Endometrial microvascular endothelial cells (primary cell): ENCODE results near the gene CSMD2. TPM values are rescaled to one million over a fixed set of nuclear protein-coding genes. Genes with fewer than 3 reads are reported as not detected.

Experiments used
- in situ Hi-C: cut with HindIII; loops from 2 replicates; pipeline ENCODE4 v1.10.0; 2017; ENCODE audit warnings: low sequenced_read_pairs, low pct_unique_long_range_greater_than_20kb; ENCODE audit errors: inconsistent ontology term
- total RNA-seq: library from RNA; depleted of rRNA; stranded (reverse); fragments of >200 nt; gene quantifications from one replicate; pipeline ENCODE4 v1.2.3, GENCODE V29; 2015; ENCODE audit errors: inconsistent ontology term

Gene CSMD2
- total RNA-seq, 1 donor from 2014 or later, result 0.28 TPM

DNA sequence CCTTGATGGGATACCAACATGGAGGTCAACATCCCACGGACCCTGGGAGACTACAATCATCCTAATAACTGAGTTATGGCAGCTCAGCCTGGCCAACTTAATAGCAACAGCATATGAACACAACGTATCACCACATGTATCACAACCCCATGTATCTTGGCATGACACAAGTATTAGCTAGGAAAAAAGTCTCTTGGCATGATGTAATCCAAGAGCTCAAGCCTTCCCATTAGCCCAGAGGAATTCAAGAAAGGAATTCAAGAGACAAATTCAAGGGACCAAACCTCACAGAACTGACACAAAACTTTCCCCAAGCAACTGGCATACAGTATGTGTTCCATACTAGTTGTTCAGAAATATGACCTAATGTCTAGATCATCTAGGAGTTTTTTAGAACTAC is 402.1 kb downstream of the CSMD2 start:
- in situ Hi-C loops, result no loop called here

DNA sequence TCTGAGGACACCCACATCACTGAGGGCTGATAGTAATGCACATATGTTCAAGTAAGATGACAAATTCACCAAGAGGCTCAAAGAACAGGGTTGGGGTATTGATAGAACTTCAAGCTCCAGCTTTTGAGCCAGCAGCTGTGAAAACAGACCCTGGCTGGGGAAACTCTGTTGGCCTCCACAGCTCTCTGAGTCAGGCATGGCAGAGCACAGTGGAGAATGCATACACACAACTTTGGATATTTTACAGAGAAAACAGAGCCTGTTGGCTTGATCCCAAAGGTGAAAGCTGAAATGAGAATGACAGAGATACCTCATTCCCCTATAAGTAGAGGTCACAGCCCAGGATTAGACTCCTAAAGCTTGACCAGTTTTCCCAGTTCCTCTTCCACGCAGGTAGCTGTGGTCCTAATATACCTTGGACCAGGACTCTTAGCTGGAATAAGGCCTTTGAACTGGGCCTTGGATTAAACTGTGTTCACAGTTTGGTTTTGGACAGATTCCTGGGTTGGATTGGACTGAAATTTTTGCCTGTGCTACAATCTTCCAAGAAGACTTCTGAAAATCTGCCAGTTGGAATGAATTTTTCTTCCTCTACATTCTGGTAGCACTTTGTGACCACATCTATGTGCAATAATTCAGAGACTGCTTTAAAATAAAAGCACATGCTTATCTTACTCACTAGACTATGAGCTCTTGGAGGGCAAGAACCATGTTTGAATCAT is 402.8 kb downstream of the CSMD2 start:
- in situ Hi-C loops, result no loop called here

DNA sequence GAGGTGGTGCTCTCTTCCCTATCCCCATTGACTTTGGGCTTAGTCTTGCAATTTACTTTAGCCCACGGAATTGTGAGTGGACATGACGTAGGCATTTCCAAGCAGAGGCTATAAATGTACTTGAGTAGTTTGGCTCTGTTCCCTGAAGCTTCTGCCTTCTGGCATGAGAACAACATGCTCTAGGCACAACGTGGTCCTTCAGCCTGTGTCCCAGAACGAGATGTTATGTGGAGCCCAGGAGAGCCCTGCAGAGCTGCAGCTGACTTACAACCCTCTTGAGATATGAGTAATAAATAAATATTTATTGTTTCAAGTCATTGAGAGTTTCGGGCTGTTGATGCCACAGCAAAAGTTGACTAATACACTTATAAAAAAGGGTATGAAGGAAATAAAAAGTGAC is 406.3 kb downstream of the CSMD2 start:
- in situ Hi-C loops, result no loop called here

DNA sequence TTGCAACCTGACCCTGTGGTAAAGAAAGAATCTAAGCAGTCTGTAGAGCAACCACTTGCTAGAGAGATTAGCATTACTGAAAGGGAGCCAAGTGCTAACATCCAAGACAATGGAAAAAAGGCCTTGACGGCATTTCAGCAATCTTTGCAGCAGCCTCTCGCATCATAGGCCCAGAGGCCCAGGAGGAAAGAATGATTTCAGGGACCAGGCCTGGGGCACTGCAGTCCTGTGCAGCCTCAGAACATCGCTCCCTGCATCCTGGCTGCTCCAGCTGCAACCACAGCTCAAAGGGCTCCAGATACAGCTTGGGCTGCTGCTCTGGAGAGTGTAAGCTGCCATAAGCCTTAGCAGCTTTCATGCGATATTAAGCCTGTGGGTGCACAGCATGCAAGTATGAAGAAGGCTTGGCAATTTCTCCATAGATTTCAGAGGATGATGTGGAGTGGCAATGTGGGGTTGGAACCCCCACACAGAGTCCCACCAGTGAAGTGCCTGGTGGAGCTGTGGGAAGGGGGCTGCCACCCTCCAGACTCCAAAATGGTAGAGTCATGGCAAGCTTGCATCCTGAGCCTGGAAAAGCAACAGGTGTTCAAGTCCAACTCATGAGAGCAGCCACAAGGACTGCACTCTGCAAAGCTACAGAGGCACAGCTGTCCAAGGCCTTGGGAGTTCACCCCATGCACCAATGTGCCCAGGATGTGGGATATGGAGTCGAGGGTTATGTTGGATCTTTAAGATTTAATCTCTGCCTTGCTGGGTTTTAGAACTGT is 411.8 kb downstream of the CSMD2 start:
- in situ Hi-C loops, result no loop called here

DNA sequence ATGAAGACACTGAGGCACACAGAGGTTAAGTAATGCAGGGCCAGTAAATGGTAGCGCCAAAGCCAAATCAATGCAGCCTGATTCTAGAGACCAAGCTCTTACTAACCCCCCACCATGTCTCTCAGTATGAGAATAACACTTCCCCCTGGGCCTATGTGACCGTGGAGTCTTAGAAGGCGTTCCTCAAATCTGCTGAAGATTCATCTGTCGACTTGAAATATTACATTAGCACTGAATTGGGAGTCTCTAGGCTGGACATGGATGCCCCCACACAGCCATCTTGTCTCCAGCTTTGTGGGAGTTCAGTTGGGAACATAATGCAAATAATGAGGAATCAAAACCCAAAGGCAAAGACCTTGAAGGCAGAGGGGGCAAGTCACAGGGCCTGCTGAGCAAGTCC is 419.1 kb downstream of the CSMD2 start:
- in situ Hi-C loops, result no loop called here

DNA sequence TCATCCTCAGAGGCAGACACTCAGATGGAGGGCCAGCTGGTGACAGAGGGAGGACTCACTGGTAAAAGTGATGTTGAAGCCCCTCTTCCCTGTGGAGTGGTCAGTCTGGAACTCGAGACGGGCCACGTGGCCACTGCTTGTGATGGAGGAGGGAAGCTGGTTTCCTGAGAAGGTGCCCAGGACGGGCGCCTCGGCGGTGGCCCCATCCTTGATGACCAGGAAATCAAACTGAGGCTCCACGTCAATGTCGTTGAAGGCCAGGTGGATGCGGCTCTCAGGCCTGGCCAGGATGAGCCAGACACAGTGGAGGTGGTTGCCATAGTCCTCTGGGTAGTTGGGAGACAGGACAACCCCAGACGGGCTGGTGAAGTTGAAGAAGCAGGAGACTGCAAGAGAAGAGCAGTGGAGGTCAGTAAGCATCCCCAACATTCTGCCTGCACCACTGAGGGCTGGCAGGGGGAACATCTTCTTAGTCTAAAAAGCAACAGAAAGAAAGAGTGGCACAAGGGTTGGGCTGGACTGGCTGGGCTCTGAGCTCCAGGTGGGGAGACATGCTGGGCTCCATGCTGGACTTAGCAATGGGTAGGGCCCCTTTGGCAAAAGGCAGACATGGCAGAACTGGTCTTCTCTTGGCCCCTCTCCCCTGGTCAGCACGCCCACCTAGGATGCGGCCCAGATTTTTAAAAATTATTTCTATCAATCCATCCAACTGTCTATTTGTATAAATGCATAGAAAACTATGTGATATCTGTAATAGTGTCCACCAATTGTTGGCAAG is 421.6 kb downstream of the CSMD2 start:
- in situ Hi-C loops, result no loop called here

DNA sequence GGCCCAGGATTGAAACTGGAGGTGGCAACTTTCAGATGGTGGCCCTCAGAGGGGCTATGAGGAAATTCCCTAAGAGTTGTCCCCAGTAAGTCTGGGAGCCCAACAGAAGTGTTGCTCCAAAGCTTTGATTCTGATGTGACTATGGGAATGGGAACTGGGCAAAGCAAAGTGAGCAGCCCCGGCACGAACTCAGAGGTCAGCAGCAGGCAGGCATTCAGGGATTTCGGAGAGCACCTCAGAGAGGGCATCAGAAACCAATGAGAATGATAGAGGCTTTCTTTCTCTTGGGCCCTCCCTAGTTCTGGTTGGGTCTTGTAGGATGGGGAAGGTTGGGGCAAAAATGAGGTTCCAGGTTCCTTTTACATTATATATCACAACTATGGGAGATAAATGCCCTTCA is 422.4 kb downstream of the CSMD2 start:
- in situ Hi-C loops, result no loop called here

DNA sequence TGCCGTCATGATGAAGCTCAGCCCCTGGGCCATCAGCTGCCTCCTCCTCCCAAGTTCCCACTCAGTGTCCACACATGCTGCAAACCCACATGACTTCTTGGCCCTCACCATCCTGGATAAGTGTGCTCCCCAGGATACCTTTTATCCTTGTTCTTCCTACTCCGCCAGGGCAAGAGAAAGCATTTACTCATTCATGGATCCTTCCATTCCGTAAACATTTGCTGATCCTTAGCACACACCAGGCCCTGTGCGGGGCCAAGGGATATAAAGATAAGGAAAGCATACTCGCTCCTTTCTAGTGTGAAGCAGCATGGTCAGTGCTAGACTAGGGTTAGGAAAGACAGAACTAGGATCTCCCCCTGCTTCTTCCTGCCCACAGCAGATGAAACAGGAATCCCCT is 423.3 kb downstream of the CSMD2 start:
- in situ Hi-C loops, result no loop called here

DNA sequence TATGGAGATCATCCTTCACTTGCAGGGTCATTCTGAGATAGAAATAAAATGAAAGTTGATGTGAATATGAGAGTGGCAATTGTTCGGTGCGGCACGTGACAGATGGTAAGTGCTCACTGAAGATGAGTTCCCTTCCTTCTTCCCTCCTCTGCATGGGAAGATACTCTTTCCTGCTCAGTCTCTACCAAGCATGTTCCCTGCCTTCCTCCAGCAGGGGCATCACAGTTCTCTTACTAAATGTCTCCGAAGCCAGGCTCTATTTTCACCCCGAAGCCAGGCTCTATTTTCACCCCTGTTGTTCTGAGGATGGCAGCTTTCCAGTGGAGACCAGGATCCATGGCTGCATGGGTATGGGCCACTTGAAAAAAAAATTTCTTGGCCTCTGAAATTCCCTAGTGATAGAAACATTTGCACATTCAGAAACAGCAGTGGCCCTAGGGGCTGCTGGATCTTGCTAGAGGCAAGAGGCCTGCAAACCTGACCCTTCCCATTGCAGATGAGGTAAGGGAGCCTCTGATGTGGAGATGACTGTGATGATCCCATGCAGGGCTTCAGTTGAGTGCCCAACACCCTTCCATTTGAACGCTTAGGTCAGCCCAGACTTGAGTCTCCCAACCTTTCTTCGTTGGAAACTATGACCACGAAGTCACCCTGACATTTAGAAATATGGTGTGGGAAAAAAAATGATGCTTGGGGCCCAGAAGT is 424.8 kb downstream of the CSMD2 start:
- in situ Hi-C loops, result no loop called here

DNA sequence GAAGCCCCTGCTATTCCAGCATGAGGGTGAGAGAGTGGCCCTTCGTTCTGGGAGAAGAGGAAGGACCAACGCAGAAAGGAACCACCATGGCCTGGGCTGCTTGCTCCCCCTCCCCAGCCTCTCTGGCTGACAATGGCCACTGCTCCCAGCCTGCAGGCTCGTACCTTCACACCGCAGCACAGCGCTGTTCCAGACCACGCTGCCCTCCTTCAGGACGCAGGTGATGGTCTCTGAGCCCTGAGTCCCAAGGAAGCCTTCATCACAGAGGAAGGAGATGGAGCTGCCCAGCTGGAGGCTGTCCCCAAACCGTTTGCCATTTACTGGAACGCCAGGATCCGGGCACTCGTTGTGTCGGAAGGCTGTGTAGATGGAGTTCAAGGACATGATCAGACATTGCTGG is 426.1 kb downstream of the CSMD2 start:
- in situ Hi-C loops, result no loop called here

DNA sequence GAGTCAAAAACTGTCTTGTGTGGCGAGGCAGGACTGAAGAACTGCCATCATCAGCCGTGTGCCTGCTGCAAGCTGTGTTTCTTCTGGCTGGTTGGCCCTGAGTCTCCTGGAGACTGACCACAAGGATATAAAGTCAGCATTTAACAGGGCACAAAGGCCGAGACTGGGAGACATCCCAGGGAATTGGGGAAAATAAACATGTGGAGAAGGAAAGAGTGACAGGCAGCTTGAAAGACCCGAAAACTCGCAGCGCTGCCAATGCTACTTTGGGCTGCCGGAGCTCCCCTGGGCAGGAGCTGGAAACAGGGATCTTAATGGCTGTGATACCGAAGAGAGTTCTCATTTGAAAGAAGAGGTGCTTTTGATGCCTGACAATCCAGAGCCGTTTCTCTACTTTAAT is 426.5 kb downstream of the CSMD2 start:
- in situ Hi-C loops, result no loop called here

DNA sequence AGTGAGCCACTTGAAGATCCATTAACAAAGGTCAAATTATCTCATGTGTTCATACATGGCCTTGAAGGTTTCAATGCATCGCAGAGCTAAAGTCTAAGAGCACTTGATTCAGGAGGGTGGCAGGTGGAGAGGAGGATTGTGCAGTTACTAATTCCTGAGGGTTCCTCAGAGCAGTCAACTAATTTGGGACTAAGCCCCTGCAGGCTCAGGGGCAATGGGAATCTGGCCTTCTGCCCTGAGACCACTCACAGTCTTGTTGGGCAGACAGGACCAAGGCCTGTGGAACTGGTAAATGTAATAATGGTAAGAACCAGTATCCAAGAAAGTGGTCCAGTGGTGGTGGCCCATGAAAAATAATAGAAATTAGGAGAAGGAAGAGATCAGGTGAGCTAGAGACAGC is 428.5 kb downstream of the CSMD2 start:
- in situ Hi-C loops, result no loop called here

DNA sequence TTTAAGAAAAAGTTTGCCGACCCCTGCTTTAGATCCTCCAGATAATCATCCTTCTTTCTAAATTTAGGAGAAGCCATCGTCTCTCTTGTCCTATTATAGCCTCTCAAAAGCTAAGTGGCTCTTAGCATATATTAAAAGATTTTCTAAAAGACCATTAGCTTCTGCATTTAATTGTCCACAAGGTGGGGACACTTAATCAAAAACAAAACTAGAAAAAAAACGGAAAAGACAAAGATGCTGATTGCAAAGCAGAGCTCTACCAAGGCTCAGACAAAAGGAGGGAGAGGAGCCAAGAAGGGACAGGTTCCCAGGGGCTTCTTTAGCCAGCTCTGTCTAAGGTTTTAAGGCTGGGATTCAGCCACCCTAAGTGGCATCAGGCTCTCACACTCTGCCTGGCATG is 429.4 kb downstream of the CSMD2 start:
- in situ Hi-C loops, result no loop called here

DNA sequence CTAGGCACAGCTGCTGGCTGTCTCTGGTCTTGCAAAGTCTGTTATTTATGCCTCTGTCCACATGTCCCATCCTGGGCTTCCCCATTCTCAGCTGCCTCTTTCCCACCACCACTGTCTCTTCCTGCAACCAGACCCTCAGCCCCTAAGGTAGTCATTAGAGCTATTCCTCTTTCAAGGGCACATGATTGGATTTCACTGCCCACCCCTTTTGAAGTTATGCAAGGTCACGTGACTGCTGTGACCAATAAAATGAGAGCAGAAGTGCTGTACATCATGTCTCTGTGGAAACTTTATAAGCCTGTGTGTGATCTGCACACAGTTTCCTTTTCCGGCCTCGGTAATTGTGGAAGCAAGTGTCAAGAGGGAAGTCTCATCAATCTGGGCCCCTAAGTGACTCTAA is 437.7 kb downstream of the CSMD2 start:
- in situ Hi-C loops, result no loop called here

DNA sequence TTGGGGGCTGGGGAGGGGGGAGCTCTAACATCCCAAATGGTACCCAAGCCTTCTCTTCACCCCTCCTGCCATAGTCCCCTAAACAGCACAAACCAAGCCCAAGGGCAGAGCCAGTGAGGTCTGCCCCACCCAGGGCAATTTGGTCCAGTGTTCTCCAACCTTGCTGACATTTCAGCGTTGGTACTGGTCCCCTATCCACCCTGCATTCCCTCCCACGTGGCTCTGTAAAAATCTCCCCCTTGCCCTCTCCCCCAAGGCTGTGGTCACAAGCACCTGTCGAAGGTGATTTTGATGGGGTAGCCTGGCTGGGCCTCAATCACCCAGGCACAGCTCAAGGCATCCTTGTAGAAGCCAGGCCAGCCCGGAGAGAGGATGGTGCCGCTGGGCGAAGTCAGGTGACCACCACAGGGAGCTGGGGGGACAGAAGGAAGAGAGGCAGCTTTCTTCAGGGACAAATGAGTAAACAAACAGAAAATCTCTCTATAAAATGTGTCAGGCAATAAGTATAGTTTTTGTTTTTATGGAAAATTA is 438.7 kb downstream of the CSMD2 start:
- in situ Hi-C loops, result no loop called here

DNA sequence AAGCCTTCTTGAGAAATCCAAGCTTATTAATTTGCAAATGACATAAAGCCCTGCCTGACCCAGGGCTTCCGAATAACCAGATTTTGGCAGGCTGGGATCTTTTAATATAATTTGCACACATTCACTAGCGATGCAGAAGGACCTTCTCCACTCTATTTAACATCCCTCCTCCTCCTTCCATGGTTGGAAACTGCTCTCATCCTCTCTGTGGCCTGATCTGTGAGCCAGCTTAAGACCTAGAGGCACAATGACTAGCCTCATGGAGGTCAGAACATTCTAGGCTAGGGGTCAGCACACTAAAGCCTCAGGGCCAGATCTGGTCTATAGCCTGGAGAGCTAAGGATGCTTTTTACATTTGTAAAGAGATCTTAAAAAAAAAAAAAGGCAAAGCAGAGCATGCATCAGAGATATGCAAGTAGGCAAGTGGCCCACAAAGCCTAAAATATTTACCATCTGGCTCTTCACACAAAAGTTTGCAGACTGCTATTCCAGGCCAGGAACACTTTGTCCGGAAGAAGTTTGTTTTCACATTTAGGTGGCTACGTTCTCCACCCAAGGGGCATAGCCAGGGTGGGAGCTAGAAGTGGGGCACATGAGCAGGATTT is 439.4 kb downstream of the CSMD2 start:
- in situ Hi-C loops, result no loop called here

DNA sequence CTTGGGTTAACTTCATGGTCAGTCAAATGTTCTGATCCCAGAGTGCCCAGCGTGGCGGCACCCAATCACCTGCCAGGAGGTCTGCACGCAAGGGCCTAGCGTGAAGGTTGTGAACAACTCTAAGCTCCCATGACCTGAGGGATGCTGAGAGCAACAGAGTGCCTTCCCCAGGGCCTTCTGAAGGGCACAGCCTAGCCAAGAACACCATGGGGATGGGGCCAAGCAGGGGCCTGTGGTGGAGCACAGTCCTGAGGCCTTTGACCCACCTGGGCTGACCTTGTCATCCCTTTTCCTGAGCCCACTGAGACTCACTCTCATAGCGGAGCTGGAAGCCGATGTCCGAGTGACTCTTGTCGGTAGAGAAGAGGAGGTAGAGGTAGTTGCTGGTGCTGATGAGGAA is 440.0 kb downstream of the CSMD2 start:
- in situ Hi-C loops, result no loop called here

DNA sequence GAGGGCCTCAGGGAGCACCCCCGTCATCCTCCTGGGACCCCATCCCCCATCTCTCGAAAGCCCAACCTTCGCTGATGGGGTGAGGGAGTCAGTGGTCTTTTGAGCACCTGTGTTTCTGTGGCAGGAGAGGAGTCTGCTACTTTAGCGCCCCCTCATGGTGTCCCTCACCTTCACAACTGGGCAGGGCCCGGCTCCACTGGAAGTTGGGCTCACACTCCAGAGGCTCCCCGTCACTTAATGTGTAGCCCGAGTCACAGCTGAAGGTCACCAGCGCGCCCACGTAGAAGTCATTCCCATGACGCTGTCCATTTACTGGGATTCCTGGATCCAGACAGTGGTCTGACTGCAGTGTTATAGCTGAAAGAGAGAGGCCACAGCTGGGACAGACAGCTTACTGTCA is 440.7 kb downstream of the CSMD2 start:
- in situ Hi-C loops, result no loop called here

DNA sequence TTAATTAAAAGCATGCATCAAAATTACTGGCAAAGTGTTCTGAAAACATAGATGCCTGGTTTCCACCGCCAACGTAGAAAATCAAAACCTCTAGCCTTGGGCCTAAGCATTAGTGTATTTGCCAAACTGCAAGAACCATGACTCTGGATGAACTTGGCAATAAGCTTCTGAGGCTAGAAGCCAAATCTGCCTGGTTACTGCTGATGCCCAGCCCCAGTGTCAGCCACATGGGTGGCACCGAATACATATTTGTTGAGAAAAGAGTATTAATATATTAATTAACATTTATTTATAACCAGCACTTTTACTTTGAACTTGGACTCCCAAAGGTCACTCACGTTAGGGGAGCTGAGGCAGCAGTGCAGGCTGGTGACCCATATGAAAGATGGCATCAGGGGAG is 441.8 kb downstream of the CSMD2 start:
- in situ Hi-C loops, result no loop called here
